GM12878 (cell line): ENCODE measurements around the gene TNIP1. TPM values are rescaled to one million over a fixed set of nuclear protein-coding genes. Genes with fewer than 3 reads are reported as not detected.

Experiments
- BHLHE40 ChIP-seq, 2 experiments: fragments of 450-650 bp in 1 of 2; IDR thresholded peaks; 2 replicates each; pipeline ENCODE4 v1.6.1; 2011 to 2017; ENCODE audit warnings: low read depth in 2 of 2, borderline replicate concordance in 1 of 2, improper control_type of control experiment in 1 of 2, low read length in 1 of 2, mild to moderate bottlenecking in 1 of 2
- EP300 ChIP-seq, 2 experiments: fragments of 150-350 bp in 1 of 2; IDR thresholded peaks; 2 replicates each; pipeline ENCODE4 v1.6.1; 2011 to 2012; ENCODE audit warnings: low read depth in 2 of 2, low read length in 2 of 2, borderline replicate concordance in 1 of 2, improper control_type of control experiment in 1 of 2, inconsistent platforms in 1 of 2; ENCODE audit not compliant: control insufficient read depth in 1 of 2
- LARP7 ChIP-seq: fragments of 450-650 bp; IDR thresholded peaks from 2 replicates; pipeline ENCODE4 v1.6.1; 2017; ENCODE audit warnings: mild to moderate bottlenecking
- NFIC ChIP-seq: IDR thresholded peaks from 2 replicates; pipeline ENCODE4 v1.6.1; 2012; ENCODE audit warnings: low read depth, mild to moderate bottlenecking, inconsistent platforms, low read length, moderate library complexity
- NR2F1 ChIP-seq: fragments of 450-650 bp; conservative IDR thresholded peaks from 2 replicates; pipeline ENCODE4 v1.6.1; 2017; ENCODE audit warnings: mild to moderate bottlenecking
- PAX5 ChIP-seq: IDR thresholded peaks from 2 replicates; pipeline ENCODE4 v1.6.1; 2011; ENCODE audit warnings: low read depth, low read length, borderline replicate concordance
- RELA ChIP-seq: fragments of 450-650 bp; IDR thresholded peaks from 2 replicates; pipeline ENCODE4 v1.8.0; 2014; ENCODE audit warnings: borderline replicate concordance; ENCODE audit not compliant: partially characterized antibody
- SKIL ChIP-seq: fragments of 450-650 bp; IDR thresholded peaks from 2 replicates; pipeline ENCODE4 v1.6.1; 2017; ENCODE audit warnings: mild to moderate bottlenecking, low read depth, inconsistent platforms; ENCODE audit not compliant: poor library complexity, severe bottlenecking
- USF1 ChIP-seq: IDR thresholded peaks from 2 replicates; pipeline ENCODE4 v1.6.1; 2011; ENCODE audit warnings: borderline replicate concordance, low read depth, mild to moderate bottlenecking, moderate library complexity, mixed read lengths, low read length; ENCODE audit not compliant: insufficient read depth; ENCODE audit errors: extremely low read length
- polyA plus RNA-seq, 11 experiments: library from polyadenylated mRNA; depleted of rRNA in 4 of 11; unstranded in 6 of 11; stranded (reverse) in 5 of 11; fragments of >200 nt; fragmentation: Nextera tagmentation in 4 of 11; fragmentation: Illumina TruSeq in 1 of 11; extraction: Ambion mirVana in 4 of 11; extraction: Trizol in 1 of 11; gene quantifications; 1 replicate in 1 of 11; 2 replicates in 10 of 11; pipeline versions ENCODE4 v1.2.1 to v1.2.3, GENCODE V29; 2011 to 2016; ENCODE audit warnings: inconsistent platforms in 2 of 11, missing spikeins in 2 of 11, low read depth in 1 of 11
- total RNA-seq, 4 experiments: library from RNA; depleted of rRNA in 3 of 4; stranded (reverse); fragments of >200 nt in 3 of 4; fragmentation: Illumina TruSeq in 1 of 4; extraction: Trizol in 1 of 4; gene quantifications; 2 replicates each; pipeline versions ENCODE4 v1.2.1 to v1.2.3, GENCODE V29; 2013 to 2021

Gene TNIP1
- total and polyA plus RNA-seq, 10 of the 15 experiments (the other 5 are each of a cell fraction or from before 2014, with no cell fraction given) = 4.4 to 279 (median 150) TPM

GRCh38 chr5:151128817-151129216 is 48.0 kb upstream of the TNIP1 start (continued):
- TF ChIP-seq USF1 = no peak
- TF ChIP-seq EP300 (IDR thresholded peaks at IDR 0.05; ENCODE audit: borderline replicate concordance in 1 of 2, control insufficient read depth in 1 of 2, low read depth in 2 of 2, low read length in 2 of 2) = no peak
- TF ChIP-seq RELA = no peak
- TF ChIP-seq BHLHE40 (IDR thresholded peaks at IDR 0.05; ENCODE audit: borderline replicate concordance in 1 of 2, low read depth in 2 of 2, low read length in 1 of 2) = no peak
- TF ChIP-seq PAX5 = no peak
- TF ChIP-seq NR2F1 = peak; percentile 57; the same call in 1 of the 2 replicates
- no peak for TF ChIP-seq SKIL
- TF ChIP-seq NFIC = peak; percentile 45; the same call in 1 of the 2 replicates
- no peak for TF ChIP-seq LARP7
